Tibial nerve (tissue), 4 donors: Measurements from ENCODE around the gene SPRY4. TPM values are rescaled to one million over a fixed set of nuclear protein-coding genes. Genes with fewer than 3 reads are reported as not detected.
"Not testable (repeated sequence)": the region's sequence is repeated elsewhere in the genome, so short reads cannot be mapped to it uniquely, and the experiment has no call there.

Source experiments
- DNase-seq, 2 donors: peaks; one replicate each; pipeline ENCODE4 v3.0.0-alpha.2; 2019; ENCODE audit warnings: low spot score in 2 of 2
- H3K27ac ChIP-seq, 4 donors: fragments of 200-600 bp; sonication (generic) in 3 of 4; one replicate each; pipeline ENCODE4 v1.5.1; 2017 to 2019; ENCODE audit warnings: mild to moderate bottlenecking in 1 of 4
- H3K27me3 ChIP-seq, 2 donors: fragments of 200-600 bp; sonication (generic) in 1 of 2; one replicate each; pipeline versions ENCODE4 v1.5.1 to v1.6.0; 2017 to 2019
- H3K36me3 ChIP-seq, 3 donors: fragments of 200-600 bp; sonication (generic); one replicate each; pipeline ENCODE4 v1.5.1; 2018 to 2019
- H3K4me1 ChIP-seq, 4 donors: fragments of 200-600 bp; sonication (generic) in 3 of 4; one replicate each; pipeline ENCODE4 v1.5.1; 2017 to 2019
- H3K4me3 ChIP-seq, 4 donors: fragments of 200-600 bp; sonication (generic) in 3 of 4; one replicate each; pipeline ENCODE4 v1.5.1; 2017 to 2019; ENCODE audit warnings: mild to moderate bottlenecking in 1 of 4, moderate library complexity in 1 of 4
- H3K9me3 ChIP-seq, 4 donors: fragments of 200-600 bp; sonication (generic) in 3 of 4; one replicate each; pipeline ENCODE4 v1.5.1; 2017 to 2019
- EP300 ChIP-seq, 2 donors: sonication (generic); formaldehyde crosslinking; IDR thresholded peaks; one replicate each; pipeline ENCODE4 v1.6.1; 2017; ENCODE audit warnings: antibody characterized with exemption in 2 of 2, mild to moderate bottlenecking in 1 of 2
- POLR2A ChIP-seq, 2 donors: fragments of 450-650 bp; IDR thresholded peaks; one replicate each; pipeline ENCODE4 v1.6.1; 2017; ENCODE audit warnings: antibody characterized with exemption in 2 of 2, mild to moderate bottlenecking in 2 of 2, moderate library complexity in 2 of 2
- WGBS, 2 donors: methylation state at CpG; one replicate each; pipeline ENCODE4 v1.1.5; 2018; 5-methylcytosine and 5-hydroxymethylcytosine counted together
- total RNA-seq, 4 donors: library from RNA; depleted of rRNA; stranded (reverse); fragments of >200 nt; gene quantifications; one replicate each; pipeline ENCODE4 v1.1.0, GENCODE V29; 2016
- TF ChIP-seq, protein P1 (sequence below), 5 experiments: fragments of 200-600 bp in 3 of 5; fragments of 450-650 bp in 2 of 5; sonication (generic) in 3 of 5; IDR thresholded peaks; one replicate each; pipeline ENCODE4 v1.5.1; 2016 to 2019; ENCODE audit warnings: antibody characterized with exemption in 5 of 5, mild to moderate bottlenecking in 3 of 5, moderate library complexity in 2 of 5

Gene SPRY4
- total RNA-seq, 4 donors from 2014 or later, result 5.1 to 30.9 (median 17.9) TPM

DNA sequence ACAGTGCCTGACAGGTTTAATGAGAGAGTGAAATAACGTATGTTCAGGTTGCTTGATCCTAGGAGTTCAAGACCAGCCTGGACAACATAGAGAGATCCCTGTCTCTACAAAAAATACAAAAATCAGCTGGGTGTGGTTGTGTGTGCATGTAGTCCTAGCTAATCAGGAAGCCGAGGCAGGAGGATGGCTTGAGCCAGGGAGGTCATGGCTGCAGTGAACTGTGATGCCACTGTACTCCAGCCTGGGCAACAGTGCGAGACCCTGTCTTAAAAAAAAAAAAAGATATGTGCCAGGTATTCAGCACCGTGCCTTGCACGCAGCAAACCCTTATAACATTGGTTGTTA is 38.8 kb upstream of the SPRY4 start:
- WGBS, 2 donors, result 88 to 91% methylated on average over 5 of the region's 5 CpGs
- Histone ChIP-seq H3K36me3 (no peaks in the 10 kb centered on the region), H3K27ac (peak overlapping the region in 2 of 4 donors; percentile 77 to 78), H3K27me3 (no peaks in the 10 kb centered on the region), H3K4me1 (peaks cover 0 to 28% (median 4%) of the 10 kb centered on the region in 4 donors), H3K9me3 (no peaks in the 10 kb centered on the region), H3K4me3 (no peak overlapping the region)
- no peak for TF ChIP-seq POLR2A (IDR thresholded peaks at IDR 0.05)
- TF ChIP-seq, protein P1, sequence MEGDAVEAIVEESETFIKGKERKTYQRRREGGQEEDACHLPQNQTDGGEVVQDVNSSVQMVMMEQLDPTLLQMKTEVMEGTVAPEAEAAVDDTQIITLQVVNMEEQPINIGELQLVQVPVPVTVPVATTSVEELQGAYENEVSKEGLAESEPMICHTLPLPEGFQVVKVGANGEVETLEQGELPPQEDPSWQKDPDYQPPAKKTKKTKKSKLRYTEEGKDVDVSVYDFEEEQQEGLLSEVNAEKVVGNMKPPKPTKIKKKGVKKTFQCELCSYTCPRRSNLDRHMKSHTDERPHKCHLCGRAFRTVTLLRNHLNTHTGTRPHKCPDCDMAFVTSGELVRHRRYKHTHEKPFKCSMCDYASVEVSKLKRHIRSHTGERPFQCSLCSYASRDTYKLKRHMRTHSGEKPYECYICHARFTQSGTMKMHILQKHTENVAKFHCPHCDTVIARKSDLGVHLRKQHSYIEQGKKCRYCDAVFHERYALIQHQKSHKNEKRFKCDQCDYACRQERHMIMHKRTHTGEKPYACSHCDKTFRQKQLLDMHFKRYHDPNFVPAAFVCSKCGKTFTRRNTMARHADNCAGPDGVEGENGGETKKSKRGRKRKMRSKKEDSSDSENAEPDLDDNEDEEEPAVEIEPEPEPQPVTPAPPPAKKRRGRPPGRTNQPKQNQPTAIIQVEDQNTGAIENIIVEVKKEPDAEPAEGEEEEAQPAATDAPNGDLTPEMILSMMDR (IDR thresholded peaks at IDR 0.05), result no peak
- TF ChIP-seq EP300 (IDR thresholded peaks at IDR 0.05), result no peak
- DNase-seq, result no peak

DNA sequence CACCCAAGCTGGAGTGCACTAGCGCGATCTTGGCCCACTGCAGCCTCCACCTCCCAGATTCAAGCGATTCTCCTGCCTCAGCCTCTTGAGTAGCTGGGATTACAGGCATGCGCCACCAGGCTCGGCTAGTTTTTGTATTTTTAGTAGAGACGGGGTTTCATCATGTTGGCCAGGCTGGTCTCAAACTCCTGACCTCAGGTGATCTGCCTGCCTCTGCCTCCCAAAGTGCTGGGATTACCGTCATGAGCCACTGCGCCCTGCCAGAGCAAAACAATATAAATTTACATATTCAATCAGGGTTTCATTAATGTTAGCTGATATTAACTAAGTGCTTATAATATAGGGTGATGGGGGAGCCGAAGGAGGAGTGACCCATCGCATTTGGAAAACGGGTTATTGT is 37.4 kb upstream of the SPRY4 start:
- peaks cover 0 to 42% (median 9%) of the 10 kb centered on the region in 4 donors for H3K4me1 ChIP-seq
- H3K9me3 ChIP-seq, H3K4me3 ChIP-seq, H3K36me3 ChIP-seq, DNase-seq, H3K27me3 ChIP-seq: not testable (repeated sequence)
- peak overlapping the region in 2 of 4 donors; percentile 48 to 77 for H3K27ac ChIP-seq
- 81 to 86% methylated on average over 11 of the region's 11 CpGs for WGBS, 2 donors

DNA sequence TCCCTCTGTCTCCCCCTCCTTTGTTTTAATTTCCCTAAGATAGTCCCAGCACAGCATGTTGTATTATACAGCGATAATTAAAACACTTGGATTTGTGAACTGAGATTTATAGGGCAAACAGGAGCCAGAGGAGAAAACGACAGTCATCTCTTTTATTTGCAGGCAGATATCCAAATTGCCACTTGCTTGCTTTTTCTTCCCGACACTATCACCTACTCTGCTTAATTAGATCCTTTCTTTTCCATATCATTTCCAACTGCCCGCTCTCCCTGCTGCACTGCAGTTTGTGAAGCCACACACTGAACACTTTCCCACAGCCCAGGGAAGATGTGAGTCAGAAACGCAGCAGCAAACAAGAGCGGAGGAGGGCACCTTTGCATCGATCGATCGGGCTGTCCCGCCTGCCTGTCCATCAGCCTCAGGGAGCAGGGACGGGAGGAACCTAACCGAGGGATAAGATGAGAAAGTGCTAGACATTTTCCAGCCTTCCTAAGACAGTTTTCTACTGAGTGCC is 35.8 kb upstream of the SPRY4 start:
- H3K27ac ChIP-seq, result peak overlapping the region in 1 of 4 donors; percentile 37
- WGBS, 2 donors, result 50 to 62% methylated on average over 12 of the region's 12 CpGs
- no peaks in the 10 kb centered on the region for H3K9me3 ChIP-seq
- H3K4me1 ChIP-seq, result peaks cover 0 to 46% (median 13%) of the 10 kb centered on the region in 4 donors
- DNase-seq, result no peak
- no peak for TF ChIP-seq EP300 (IDR thresholded peaks at IDR 0.05)
- H3K27me3 ChIP-seq, result peaks cover 0 to 1% of the 10 kb centered on the region in 2 donors
- no peak overlapping the region for H3K4me3 ChIP-seq
- no peaks in the 10 kb centered on the region for H3K36me3 ChIP-seq

DNA sequence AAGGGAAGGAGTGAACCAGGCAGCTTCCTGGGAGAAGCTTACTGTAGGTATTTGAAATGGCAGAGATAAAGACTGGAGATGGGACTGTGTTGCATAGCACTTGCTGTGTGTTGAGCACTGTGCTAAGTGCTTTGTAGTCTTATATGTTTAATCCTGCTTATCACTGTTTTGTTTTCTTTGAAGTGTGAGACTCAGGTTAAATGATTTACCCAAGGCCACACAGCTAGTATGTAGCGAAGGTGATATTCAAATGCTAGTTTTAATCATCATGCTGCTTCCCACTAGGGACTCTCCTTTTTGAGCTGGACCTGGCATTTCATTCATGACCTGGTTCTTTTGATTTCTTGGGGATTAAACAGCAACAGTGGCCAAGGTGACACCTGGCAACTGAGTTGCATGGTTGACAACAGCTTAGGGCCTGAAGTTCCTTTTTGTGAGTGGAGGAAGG is 35.3 kb upstream of the SPRY4 start:
- H3K27me3 ChIP-seq, result peaks cover 0 to 4% of the 10 kb centered on the region in 2 donors
- no peak overlapping the region for H3K4me3 ChIP-seq
- H3K27ac ChIP-seq, result no peak overlapping the region
- WGBS, 2 donors, result 91 to 94% methylated on average over 1 of the region's 1 CpG
- no peak for TF ChIP-seq POLR2A (IDR thresholded peaks at IDR 0.05)
- TF ChIP-seq, protein P1 (IDR thresholded peaks at IDR 0.05), result no peak
- no peak for TF ChIP-seq EP300 (IDR thresholded peaks at IDR 0.05)
- H3K9me3 ChIP-seq, result no peaks in the 10 kb centered on the region
- no peak for DNase-seq
- no peaks in the 10 kb centered on the region for H3K36me3 ChIP-seq
- H3K4me1 ChIP-seq, result peaks cover 0 to 46% (median 13%) of the 10 kb centered on the region in 4 donors

DNA sequence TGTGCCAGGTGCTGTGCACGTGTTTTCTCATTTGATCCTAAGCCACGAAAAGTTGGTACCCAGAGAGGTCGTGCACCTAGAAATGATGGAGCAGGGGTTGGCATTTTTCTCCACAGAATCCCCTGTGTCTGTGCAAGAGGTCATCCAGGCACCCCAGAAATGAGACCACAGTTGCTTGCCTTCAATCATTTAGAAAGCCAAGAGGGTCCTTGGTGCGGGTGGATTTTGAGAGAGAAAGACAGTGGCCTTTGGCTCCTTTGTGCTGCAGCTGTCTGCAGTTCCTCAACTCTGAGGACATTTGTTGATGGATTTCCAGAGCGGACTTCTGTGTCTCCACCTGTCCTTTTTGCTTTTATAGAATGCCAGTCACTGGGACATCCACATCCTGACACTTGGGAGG is 33.8 kb upstream of the SPRY4 start:
- peaks cover 0 to 40% (median 8%) of the 10 kb centered on the region in 4 donors for H3K4me1 ChIP-seq
- no peak for DNase-seq
- H3K27ac ChIP-seq, result no peak overlapping the region
- H3K9me3 ChIP-seq, result no peaks in the 10 kb centered on the region
- H3K4me3 ChIP-seq, result no peak overlapping the region
- WGBS, 2 donors, result 91 to 93% methylated on average over 5 of the region's 5 CpGs
- no peaks in the 10 kb centered on the region for H3K36me3 ChIP-seq
- peaks cover 0 to 4% of the 10 kb centered on the region in 2 donors for H3K27me3 ChIP-seq
- TF ChIP-seq POLR2A (IDR thresholded peaks at IDR 0.05), result no peak
- TF ChIP-seq, protein P1 (IDR thresholded peaks at IDR 0.05), result no peak
- TF ChIP-seq EP300 (IDR thresholded peaks at IDR 0.05), result no peak

DNA sequence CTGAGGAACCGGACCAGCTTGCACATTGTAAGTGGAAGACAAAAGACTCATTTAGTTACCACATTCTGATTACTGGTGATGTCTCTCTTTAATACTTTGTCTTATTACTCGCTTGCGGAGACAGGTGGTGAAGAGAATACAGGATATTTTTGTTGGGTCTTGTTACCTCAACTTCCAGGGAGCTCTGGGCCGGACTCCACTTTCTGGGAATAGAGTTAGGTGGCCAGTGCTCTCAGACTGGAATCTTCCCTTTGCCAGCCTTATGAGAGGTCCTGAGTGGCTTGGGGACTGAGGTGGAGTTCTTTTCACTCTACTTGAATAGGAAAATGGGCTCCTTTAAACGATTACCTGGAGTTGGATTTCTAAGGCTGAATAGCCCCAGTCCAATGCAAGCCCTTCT is 33.3 kb upstream of the SPRY4 start:
- no peak for DNase-seq
- Histone ChIP-seq H3K4me1 (peaks cover 0 to 45% (median 8%) of the 10 kb centered on the region in 4 donors), H3K9me3 (no peaks in the 10 kb centered on the region), H3K4me3 (no peak overlapping the region), H3K27me3 (peaks cover 0 to 4% of the 10 kb centered on the region in 2 donors), H3K27ac (peak overlapping the region in 2 of 4 donors; percentile 92 to 97), H3K36me3 (no peaks in the 10 kb centered on the region)
- WGBS, 2 donors, result 79 to 82% methylated on average over 5 of the region's 5 CpGs
- TF ChIP-seq EP300 (IDR thresholded peaks at IDR 0.05) (no peak), POLR2A (IDR thresholded peaks at IDR 0.05) (no peak)
- TF ChIP-seq, protein P1 (IDR thresholded peaks at IDR 0.05), result no peak
